Right renal pelvis (tissue), 4 donors: ENCODE results near the gene ZNF292. TPM values are rescaled to one million over a fixed set of nuclear protein-coding genes. Genes with fewer than 3 reads are reported as not detected.
A peak's percentile ranks its signal among the peaks of the same experiment; 100 is the strongest.
"Not testable (repeated sequence)": the region's sequence is repeated elsewhere in the genome, so short reads cannot be mapped to it uniquely, and the experiment has no call there.

Experiments
- DNase-seq, 4 donors: peaks; one replicate each; pipeline ENCODE4 v3.0.0-alpha.2; 2013; ENCODE audit warnings: low read depth in 4 of 4, low spot score in 3 of 4, missing footprints in 1 of 4
- polyA plus RNA-seq, 4 donors: library from polyadenylated mRNA; unstranded; fragments of 120-200 nt; gene quantifications; one replicate each; pipeline ENCODE4 v1.2.1, GENCODE V29; 2013; ENCODE audit not compliant: insufficient read length in 4 of 4

ZNF292 gene
- 10 to 100 TPM; 35.8 to 42.5 (median 39.0) TPM for polyA plus RNA-seq

GRCh38 chr6:87154993-87155841 is at the start of gene ZNF292:
Gene ZNF292 (plus strand): TSS chr6:87155565. CDS start chr6:87155592, 27 bp downstream.
- DNase-seq: peak; percentile 84 to 95 (median 92)

- DNase-seq: no peak
These were observed 49.5 kb upstream of the ZNF292 start for GRCh38 chr6:87105823-87106222.

GRCh38 chr6:87110636-87111035 is 44.7 kb upstream of the ZNF292 start:
- DNase-seq: no peak

GRCh38 chr6:87115402-87116135 is 39.8 kb upstream of the ZNF292 start:
- no peak for DNase-seq

- DNase-seq: no peak
These were observed 38.4 kb upstream of the ZNF292 start for GRCh38 chr6:87116922-87117321.

- DNase-seq: no peak
These were observed 37.3 kb upstream of the ZNF292 start for GRCh38 chr6:87118054-87118453.

- DNase-seq: no peak
These were observed 32.9 kb upstream of the ZNF292 start for GRCh38 chr6:87122477-87122876.

- DNase-seq: no peak
These were observed 31.3 kb upstream of the ZNF292 start for GRCh38 chr6:87124074-87124473.

GRCh38 chr6:87126501-87126900 is 28.9 kb upstream of the ZNF292 start:
- no peak for DNase-seq

GRCh38 chr6:87127737-87128136 is 27.6 kb upstream of the ZNF292 start:
- DNase-seq: no peak

- no peak for DNase-seq
These were observed 18.4 kb upstream of the ZNF292 start for GRCh38 chr6:87136963-87137362.

- no peak for DNase-seq
These were observed 16.1 kb upstream of the ZNF292 start for GRCh38 chr6:87139236-87139635.

GRCh38 chr6:87139927-87140326 is 15.4 kb upstream of the ZNF292 start:
- DNase-seq: not testable (repeated sequence)

- DNase-seq: no peak
These were observed 9.0 kb upstream of the ZNF292 start for GRCh38 chr6:87146363-87146762.

GRCh38 chr6:87150406-87150805 is 5.0 kb upstream of the ZNF292 start:
- no peak for DNase-seq

GRCh38 chr6:87151471-87151780 is 3.9 kb upstream of the ZNF292 start:
- DNase-seq: no peak

- DNase-seq: peak in 3 of 4 donors; percentile 30 to 61 (median 31)
These were observed 3.4 kb upstream of the ZNF292 start for GRCh38 chr6:87151781-87152525.

- peak in 1 of 4 donors; percentile 20 for DNase-seq
These were observed 2.8 kb upstream of the ZNF292 start for GRCh38 chr6:87152526-87152955.

- DNase-seq: no peak
These were observed 748 bp upstream of the ZNF292 start for GRCh38 chr6:87154641-87154992.

GRCh38 chr6:87155842-87156815 is 764 bp downstream of the ZNF292 start:
- peak in 2 of 4 donors; percentile 53 to 59 for DNase-seq
